Neural cell (in vitro differentiated cells): ENCODE measurements around the gene RPS6KA2. TPM values are rescaled to one million over a fixed set of nuclear protein-coding genes. Genes with fewer than 3 reads are reported as not detected.

Experiments used
- H2AFZ ChIP-seq: fragments of 200-600, 300-800 bp; sonication (generic), shearing (Covaris generic); 2 replicates; pipeline ENCODE4 v1.6.0; 2014; ENCODE audit warnings: low read depth, mild to moderate bottlenecking, antibody characterized with exemption, low read length, moderate library complexity
- H3F3A ChIP-seq: fragments of 200-600 bp; shearing (Covaris generic); 2 replicates; pipeline ENCODE4 v1.6.1; 2016; ENCODE audit warnings: mild to moderate bottlenecking, moderate library complexity, mixed read lengths, antibody characterized with exemption, low read length; ENCODE audit not compliant: insufficient read depth, poor library complexity, severe bottlenecking
- H3K27ac ChIP-seq: fragments of 200-600, 300-800 bp; sonication (generic), shearing (Covaris generic); 2 replicates; pipeline ENCODE4 v1.5.1; 2014; ENCODE audit warnings: mild to moderate bottlenecking, low read length, moderate library complexity
- H3K27me3 ChIP-seq: fragments of 300-800, 200-600 bp; sonication (generic), shearing (Covaris generic); 2 replicates; pipeline ENCODE4 v1.6.0; 2014; ENCODE audit warnings: mild to moderate bottlenecking, low read depth, low read length, moderate library complexity; ENCODE audit not compliant: insufficient read depth
- H3K36me3 ChIP-seq: fragments of 300-800, 200-600 bp; sonication (generic), shearing (Covaris generic); 2 replicates; pipeline ENCODE4 v1.5.1; 2014; ENCODE audit warnings: mild to moderate bottlenecking, antibody characterized with exemption, low read length, moderate library complexity; ENCODE audit not compliant: insufficient read depth
- H3K4me2 ChIP-seq: fragments of 300-800, 200-600 bp; sonication (generic), shearing (Covaris generic); 2 replicates; pipeline ENCODE4 v1.6.0; 2014; ENCODE audit warnings: mild to moderate bottlenecking, low read length
- H3K4me3 ChIP-seq: fragments of 300-800, 200-600 bp; sonication (generic), shearing (Covaris generic); 2 replicates; pipeline ENCODE4 v1.5.1; 2014; ENCODE audit warnings: mild to moderate bottlenecking, low read length, moderate library complexity
- H3K79me2 ChIP-seq: fragments of 200-600 bp; shearing (Covaris generic); replicated peaks from 2 replicates; pipeline ENCODE4 v1.6.0; 2014; ENCODE audit warnings: mild to moderate bottlenecking, low read length, moderate library complexity; ENCODE audit not compliant: insufficient read depth
- H3K9ac ChIP-seq: fragments of 300-800, 200-600 bp; sonication (generic), shearing (Covaris generic); 2 replicates; pipeline ENCODE4 v1.6.1; 2016; ENCODE audit warnings: mild to moderate bottlenecking, low read length, mixed read lengths
- H3K9me2 ChIP-seq: fragments of 200-600 bp; shearing (Covaris generic); 2 replicates; pipeline ENCODE4 v1.6.1; 2016; ENCODE audit warnings: mild to moderate bottlenecking, low read length, mixed read lengths; ENCODE audit not compliant: insufficient read depth
- H3K9me3 ChIP-seq: fragments of 200-600, 300-800 bp; sonication (generic), shearing (Covaris generic); 2 replicates; pipeline ENCODE4 v1.6.1; 2016; ENCODE audit warnings: mild to moderate bottlenecking, mixed run types, low read length, moderate library complexity, mixed read lengths
- H4K20me1 ChIP-seq: fragments of 200-600 bp; shearing (Covaris generic); 2 replicates; pipeline ENCODE4 v1.6.1; 2016; ENCODE audit warnings: mild to moderate bottlenecking, mixed run types; ENCODE audit not compliant: insufficient read depth
- CTCF ChIP-seq: fragments of 450-650 bp; IDR thresholded peaks from 2 replicates; pipeline ENCODE4 v1.5.1; 2014; ENCODE audit warnings: antibody characterized with exemption, mild to moderate bottlenecking, moderate library complexity; ENCODE audit not compliant: poor library complexity, severe bottlenecking
- EP300 ChIP-seq: fragments of 450-650 bp; conservative IDR thresholded peaks from 2 replicates; pipeline ENCODE4 v1.6.1; 2014; ENCODE audit warnings: antibody characterized with exemption, mild to moderate bottlenecking, moderate library complexity; ENCODE audit not compliant: poor library complexity, severe bottlenecking
- EZH2 ChIP-seq: fragments of 200-600, 300-800 bp; shearing (Covaris generic), sonication (generic); IDR thresholded peaks from 2 replicates; pipeline ENCODE4 v1.6.1; 2014; ENCODE audit warnings: antibody characterized with exemption, low read length, borderline replicate concordance, mild to moderate bottlenecking; ENCODE audit not compliant: insufficient read depth, poor library complexity, severe bottlenecking
- MXI1 ChIP-seq: fragments of 450-650 bp; conservative IDR thresholded peaks from 2 replicates; pipeline ENCODE4 v1.6.1; 2014; ENCODE audit warnings: antibody characterized with exemption, mild to moderate bottlenecking; ENCODE audit not compliant: poor library complexity, severe bottlenecking
- POLR2AphosphoS5 ChIP-seq: IDR thresholded peaks from 2 replicates; pipeline ENCODE4 v1.6.1; 2012
- RAD21 ChIP-seq: fragments of 450-650 bp; conservative IDR thresholded peaks from 2 replicates; pipeline ENCODE4 v1.6.1; 2014; ENCODE audit warnings: antibody characterized with exemption, mild to moderate bottlenecking, moderate library complexity
- SMC3 ChIP-seq: fragments of 450-650 bp; conservative IDR thresholded peaks from 2 replicates; pipeline ENCODE4 v1.6.1; 2014; ENCODE audit warnings: antibody characterized with exemption, mild to moderate bottlenecking, moderate library complexity; ENCODE audit not compliant: poor library complexity
- TAF1 ChIP-seq: IDR thresholded peaks from 2 replicates; pipeline ENCODE4 v1.6.1; 2012; ENCODE audit warnings: low read depth
- polyA plus RNA-seq: library from polyadenylated mRNA; depleted of rRNA; stranded (reverse); fragments of >200 nt; gene quantifications from 2 replicates; pipeline ENCODE4 v1.2.3, GENCODE V29; 2014
- TF ChIP-seq, protein P1 (sequence below): IDR thresholded peaks from 2 replicates; pipeline ENCODE4 v1.6.1; 2012; ENCODE audit warnings: borderline replicate concordance

RPS6KA2 gene
- polyA plus RNA-seq, 1 donor from 2014 or later, result 34.3 TPM

- Histone ChIP-seq H3K36me3 (no peaks in the 10 kb centered on the region), H3K9me3 (no peaks in the 10 kb centered on the region)
Observed at GRCh38 chr6:166655251-166655650, 28.2 kb upstream of the RPS6KA2 start.

GRCh38 chr6:166654573-166654972 is 27.5 kb upstream of the RPS6KA2 start:
- TF ChIP-seq TAF1 (no peak), RAD21 (no peak), EZH2 (no peak), POLR2AphosphoS5 (no peak), MXI1 (no peak), SMC3 (no peak), CTCF (no peak), EP300 (no peak)
- TF ChIP-seq, protein P1, sequence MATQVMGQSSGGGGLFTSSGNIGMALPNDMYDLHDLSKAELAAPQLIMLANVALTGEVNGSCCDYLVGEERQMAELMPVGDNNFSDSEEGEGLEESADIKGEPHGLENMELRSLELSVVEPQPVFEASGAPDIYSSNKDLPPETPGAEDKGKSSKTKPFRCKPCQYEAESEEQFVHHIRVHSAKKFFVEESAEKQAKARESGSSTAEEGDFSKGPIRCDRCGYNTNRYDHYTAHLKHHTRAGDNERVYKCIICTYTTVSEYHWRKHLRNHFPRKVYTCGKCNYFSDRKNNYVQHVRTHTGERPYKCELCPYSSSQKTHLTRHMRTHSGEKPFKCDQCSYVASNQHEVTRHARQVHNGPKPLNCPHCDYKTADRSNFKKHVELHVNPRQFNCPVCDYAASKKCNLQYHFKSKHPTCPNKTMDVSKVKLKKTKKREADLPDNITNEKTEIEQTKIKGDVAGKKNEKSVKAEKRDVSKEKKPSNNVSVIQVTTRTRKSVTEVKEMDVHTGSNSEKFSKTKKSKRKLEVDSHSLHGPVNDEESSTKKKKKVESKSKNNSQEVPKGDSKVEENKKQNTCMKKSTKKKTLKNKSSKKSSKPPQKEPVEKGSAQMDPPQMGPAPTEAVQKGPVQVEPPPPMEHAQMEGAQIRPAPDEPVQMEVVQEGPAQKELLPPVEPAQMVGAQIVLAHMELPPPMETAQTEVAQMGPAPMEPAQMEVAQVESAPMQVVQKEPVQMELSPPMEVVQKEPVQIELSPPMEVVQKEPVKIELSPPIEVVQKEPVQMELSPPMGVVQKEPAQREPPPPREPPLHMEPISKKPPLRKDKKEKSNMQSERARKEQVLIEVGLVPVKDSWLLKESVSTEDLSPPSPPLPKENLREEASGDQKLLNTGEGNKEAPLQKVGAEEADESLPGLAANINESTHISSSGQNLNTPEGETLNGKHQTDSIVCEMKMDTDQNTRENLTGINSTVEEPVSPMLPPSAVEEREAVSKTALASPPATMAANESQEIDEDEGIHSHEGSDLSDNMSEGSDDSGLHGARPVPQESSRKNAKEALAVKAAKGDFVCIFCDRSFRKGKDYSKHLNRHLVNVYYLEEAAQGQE, result no peak
- H3K79me2 ChIP-seq, result no peaks in the 10 kb centered on the region
- H3K4me2 ChIP-seq, result no peak overlapping the region
- no peaks in the 10 kb centered on the region for H3K9me2 ChIP-seq
- no peaks in the 10 kb centered on the region for H3K27me3 ChIP-seq
- H3F3A ChIP-seq, result no peaks in the 10 kb centered on the region
- peak overlapping the region; percentile 29 for H3K27ac ChIP-seq
- no peak overlapping the region for H2AFZ ChIP-seq
- no peak overlapping the region for H3K4me3 ChIP-seq
- no peaks in the 10 kb centered on the region for H3K36me3 ChIP-seq
- H3K9me3 ChIP-seq, result no peaks in the 10 kb centered on the region
- H3K9ac ChIP-seq, result no peak overlapping the region
- no peaks in the 10 kb centered on the region for H4K20me1 ChIP-seq

More at GRCh38 chr6:166655251-166655650, 28.2 kb upstream of the RPS6KA2 start:
- H2AFZ ChIP-seq, result no peak overlapping the region
- H3K9me2 ChIP-seq, result no peaks in the 10 kb centered on the region
- H3F3A ChIP-seq, result no peaks in the 10 kb centered on the region
- no peak overlapping the region for H3K4me3 ChIP-seq
- no peaks in the 10 kb centered on the region for H3K27me3 ChIP-seq
- TF ChIP-seq TAF1 (no peak), EZH2 (no peak), RAD21 (no peak), CTCF (no peak), EP300 (no peak), POLR2AphosphoS5 (no peak)
- H3K4me2 ChIP-seq, result no peak overlapping the region
- no peaks in the 10 kb centered on the region for H4K20me1 ChIP-seq
- no peak overlapping the region for H3K27ac ChIP-seq
- H3K9ac ChIP-seq, result no peak overlapping the region
- no peaks in the 10 kb centered on the region for H3K79me2 ChIP-seq
